Astrocyte (in vitro differentiated cells and primary cell): ENCODE results near the gene FAF2.

ENCODE experiments used
- EZH2 ChIP-seq: IDR thresholded peaks from 2 replicates; pipeline ENCODE4 v1.6.1; 2012; ENCODE audit warnings: mild to moderate bottlenecking, low read length, inconsistent platforms; ENCODE audit not compliant: insufficient read depth
- TF ChIP-seq, protein P1 (sequence below): IDR thresholded peaks from 2 replicates; pipeline ENCODE4 v1.5.1; 2011; ENCODE audit warnings: low read depth, mild to moderate bottlenecking, inconsistent platforms, low read length, moderate library complexity; ENCODE audit not compliant: insufficient read depth

DNA sequence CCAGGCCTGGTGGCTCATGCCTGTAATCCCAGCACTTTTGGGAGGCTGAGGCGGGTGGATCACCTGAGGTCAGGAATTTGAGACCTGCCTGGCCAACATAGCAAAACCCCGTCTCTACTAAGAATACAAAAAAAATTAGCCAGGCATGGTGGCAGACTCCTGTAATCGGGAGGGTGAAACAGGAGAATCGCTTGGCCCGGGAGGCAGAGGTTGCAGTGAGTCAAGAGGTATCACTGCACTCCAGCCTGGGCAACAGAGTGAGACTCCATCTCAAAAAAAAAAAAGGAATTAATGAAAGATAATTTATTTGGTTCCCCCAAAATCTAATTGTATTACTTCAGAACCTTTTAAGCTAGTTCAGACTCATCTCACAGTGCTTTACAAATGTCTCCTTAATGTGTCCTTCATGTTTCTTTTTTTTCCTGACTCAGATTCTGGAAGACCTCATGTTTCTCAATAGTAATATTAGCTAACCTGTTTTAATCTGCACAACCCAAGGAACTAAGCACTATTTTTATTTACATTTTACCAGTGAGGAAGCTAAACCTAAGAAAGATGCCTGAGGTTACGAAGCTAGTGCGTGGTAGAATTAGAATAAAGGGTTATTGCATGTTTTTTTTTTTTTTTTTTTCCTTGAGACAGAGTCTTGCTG, 15.1 kb downstream of the FAF2 start:
- TF ChIP-seq, protein P1, sequence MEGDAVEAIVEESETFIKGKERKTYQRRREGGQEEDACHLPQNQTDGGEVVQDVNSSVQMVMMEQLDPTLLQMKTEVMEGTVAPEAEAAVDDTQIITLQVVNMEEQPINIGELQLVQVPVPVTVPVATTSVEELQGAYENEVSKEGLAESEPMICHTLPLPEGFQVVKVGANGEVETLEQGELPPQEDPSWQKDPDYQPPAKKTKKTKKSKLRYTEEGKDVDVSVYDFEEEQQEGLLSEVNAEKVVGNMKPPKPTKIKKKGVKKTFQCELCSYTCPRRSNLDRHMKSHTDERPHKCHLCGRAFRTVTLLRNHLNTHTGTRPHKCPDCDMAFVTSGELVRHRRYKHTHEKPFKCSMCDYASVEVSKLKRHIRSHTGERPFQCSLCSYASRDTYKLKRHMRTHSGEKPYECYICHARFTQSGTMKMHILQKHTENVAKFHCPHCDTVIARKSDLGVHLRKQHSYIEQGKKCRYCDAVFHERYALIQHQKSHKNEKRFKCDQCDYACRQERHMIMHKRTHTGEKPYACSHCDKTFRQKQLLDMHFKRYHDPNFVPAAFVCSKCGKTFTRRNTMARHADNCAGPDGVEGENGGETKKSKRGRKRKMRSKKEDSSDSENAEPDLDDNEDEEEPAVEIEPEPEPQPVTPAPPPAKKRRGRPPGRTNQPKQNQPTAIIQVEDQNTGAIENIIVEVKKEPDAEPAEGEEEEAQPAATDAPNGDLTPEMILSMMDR: no peak
- no peak for TF ChIP-seq EZH2
